ENCODE measurements around the gene PLEKHJ1. TPM values are rescaled to one million over a fixed set of nuclear protein-coding genes. Genes with fewer than 3 reads are reported as not detected.

The PLEKHJ1 gene
- total and polyA plus RNA-seq, 7 donors = 40.7 to 255 (median 57.3) TPM

GRCh38 chr19:2189880-2190279 is 46.2 kb downstream of the PLEKHJ1 start:
- Histone ChIP-seq H3K27ac (no peak overlapping the region), H3K4me3 (no peak overlapping the region), H3K4me1 (peaks cover 3 to 40% (median 37%) of the 10 kb centered on the region in 4 donors), H3K27me3 (no peaks in the 10 kb centered on the region), H3K36me3 (peaks cover 19 to 50% (median 29%) of the 10 kb centered on the region in 4 donors), H3K9me3 (no peaks in the 10 kb centered on the region)
- 88 to 91% methylated on average over 16 of the region's 16 CpGs for WGBS, 2 donors
- intact Hi-C loops (cut with DNase I) = loop anchor here (5.0 kb wide), 1 partner anchor 38 kb away; the partner anchor contains the start of gene AP3D1
- TF ChIP-seq POLR2A (IDR thresholded peaks at IDR 0.05) (no peak), EP300 (IDR thresholded peaks at IDR 0.05) (no peak)
- DNase-seq = no peak

GRCh38 chr19:2188708-2189385 is 47.3 kb downstream of the PLEKHJ1 start:
- no peaks in the 10 kb centered on the region for H3K27me3 ChIP-seq
- no peak overlapping the region for H3K4me3 ChIP-seq
- H3K9me3 ChIP-seq = no peaks in the 10 kb centered on the region
- intact Hi-C loops (cut with DNase I) = loop anchor here (5.0 kb wide), 1 partner anchor 37 kb away; the partner anchor contains the start of gene AP3D1
- peaks cover 14 to 44% (median 19%) of the 10 kb centered on the region in 4 donors for H3K36me3 ChIP-seq
- TF ChIP-seq CTCF (IDR thresholded peaks at IDR 0.05) = no peak
- TF ChIP-seq POLR2AphosphoS5 (IDR thresholded peaks at IDR 0.05) = no peak
- no peak for TF ChIP-seq EP300 (IDR thresholded peaks at IDR 0.05)
- TF ChIP-seq POLR2A (IDR thresholded peaks at IDR 0.05) = no peak
- WGBS, 2 donors = 94 to 95% methylated on average over 19 of the region's 19 CpGs
- no peak for DNase-seq
- H3K4me1 ChIP-seq = peaks cover 3 to 51% (median 46%) of the 10 kb centered on the region in 4 donors
- H3K27ac ChIP-seq = peak overlapping the region in 1 of 4 donors; percentile 50

GRCh38 chr19:2187159-2187558 is 49.0 kb downstream of the PLEKHJ1 start:
- WGBS, 2 donors = 88 to 92% methylated on average over 13 of the region's 13 CpGs
- Histone ChIP-seq H3K4me3 (no peak overlapping the region), H3K4me1 (peaks cover 3 to 68% (median 58%) of the 10 kb centered on the region in 4 donors), H3K27me3 (no peaks in the 10 kb centered on the region), H3K9me3 (no peaks in the 10 kb centered on the region), H3K27ac (peak overlapping the region; percentile 80 to 92 (median 84)), H3K36me3 (peaks cover 10 to 31% (median 13%) of the 10 kb centered on the region in 4 donors)
- DNase-seq = no peak
- intact Hi-C loops (cut with DNase I) = loop anchor here (5.0 kb wide), 1 partner anchor 35 kb away; the partner anchor contains the start of gene AP3D1
- TF ChIP-seq CTCF (IDR thresholded peaks at IDR 0.05) (no peak), POLR2AphosphoS5 (IDR thresholded peaks at IDR 0.05) (no peak), POLR2A (IDR thresholded peaks at IDR 0.05) (no peak), EP300 (IDR thresholded peaks at IDR 0.05) (no peak)

GRCh38 chr19:2186071-2186846 is 49.9 kb downstream of the PLEKHJ1 start:
- peak overlapping the region in 3 of 4 donors; percentile 0 to 21 (median 12) for H3K4me3 ChIP-seq
- WGBS, 2 donors = 74 to 81% methylated on average over 28 of the region's 28 CpGs
- H3K4me1 ChIP-seq = peaks cover 3 to 77% (median 67%) of the 10 kb centered on the region in 4 donors
- DNase-seq = peak; percentile 96
- TF ChIP-seq POLR2A (IDR thresholded peaks at IDR 0.05) (no peak), CTCF (IDR thresholded peaks at IDR 0.05) (no peak), POLR2AphosphoS5 (IDR thresholded peaks at IDR 0.05) (peak; percentile 50 to 80 (median 78)), EP300 (IDR thresholded peaks at IDR 0.05) (peak in 2 of 4 donors; percentile 37 to 76)
- H3K9me3 ChIP-seq = no peaks in the 10 kb centered on the region
- H3K27me3 ChIP-seq = no peaks in the 10 kb centered on the region
- H3K36me3 ChIP-seq = peaks cover 2 to 22% (median 5%) of the 10 kb centered on the region in 4 donors
- intact Hi-C loops (cut with DNase I) = loop anchor here (1.0 to 5.0 kb wide), 3 partner anchors 19 to 50 kb away; partner anchors contain the start of genes AP3D1, PLEKHJ1 and SF3A2
- H3K27ac ChIP-seq = peak overlapping the region; percentile 80 to 92 (median 84)

Data from sigmoid colon (tissue), 7 donors.